ENCODE results near the gene PCDHGC5.

- no peak for TF ChIP-seq POLR2A (IDR thresholded peaks at IDR 0.05)
- no peak for TF ChIP-seq CTCF (IDR thresholded peaks at IDR 0.05 in 4 of 5, conservative IDR thresholded peaks at IDR 0.05 in 1 of 5)
Observed at GRCh38 chr5:141465351-141465750, 23.5 kb upstream of the PCDHGC5 start.

Measured in gastrocnemius medialis (tissue), 4 donors.